Islet precursor cell (in vitro differentiated cells): ENCODE results near the gene TREH.

ENCODE experiments used
- DNase-seq: peaks from one replicate; pipeline ENCODE4 v3.0.0-alpha.2; 2018

The TREH gene

DNA sequence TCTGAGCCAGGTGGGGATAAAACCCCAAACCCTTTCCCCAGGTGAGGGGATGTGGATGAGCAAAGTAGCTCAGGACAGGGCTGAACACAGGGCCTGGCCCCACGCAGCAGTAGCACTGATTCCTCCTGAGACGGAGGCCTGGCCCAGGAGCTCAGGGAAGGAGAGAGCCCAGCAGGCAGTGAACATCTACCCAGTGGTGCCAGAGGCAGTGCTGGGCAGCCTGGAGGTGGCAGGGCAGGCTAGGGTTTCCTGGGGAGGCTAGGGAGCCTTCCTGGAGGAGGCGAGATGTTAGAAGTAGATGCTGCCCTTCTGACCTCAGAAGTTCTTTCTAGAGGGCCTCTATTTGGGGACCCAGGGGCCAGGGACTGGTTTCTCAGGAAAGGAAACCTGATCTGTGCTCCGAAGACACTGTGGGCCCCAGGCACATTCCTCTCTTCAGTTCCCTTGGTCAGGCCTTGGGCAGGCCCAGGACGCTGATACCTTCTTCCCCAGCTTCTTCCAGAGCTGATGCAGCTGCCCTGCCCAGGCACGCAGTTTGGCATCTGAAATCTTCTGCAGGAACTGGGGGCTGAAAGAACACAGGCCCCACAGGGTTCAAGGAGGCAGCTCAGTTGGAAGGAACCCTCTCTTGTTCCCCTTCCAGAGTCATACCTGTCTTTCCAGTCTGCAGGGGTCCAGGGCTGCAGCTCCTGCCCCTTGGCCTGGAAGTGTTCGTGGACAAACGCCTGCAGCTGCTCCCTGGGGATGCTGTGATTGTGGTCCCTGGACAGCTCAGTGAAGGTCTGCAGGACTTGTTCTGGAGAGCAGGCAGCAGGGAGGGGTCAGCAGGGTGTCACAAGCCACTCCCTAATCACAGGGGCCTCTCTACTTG lies 16.8 kb downstream of the TREH start:
- DNase-seq, result peak; percentile 76

DNA sequence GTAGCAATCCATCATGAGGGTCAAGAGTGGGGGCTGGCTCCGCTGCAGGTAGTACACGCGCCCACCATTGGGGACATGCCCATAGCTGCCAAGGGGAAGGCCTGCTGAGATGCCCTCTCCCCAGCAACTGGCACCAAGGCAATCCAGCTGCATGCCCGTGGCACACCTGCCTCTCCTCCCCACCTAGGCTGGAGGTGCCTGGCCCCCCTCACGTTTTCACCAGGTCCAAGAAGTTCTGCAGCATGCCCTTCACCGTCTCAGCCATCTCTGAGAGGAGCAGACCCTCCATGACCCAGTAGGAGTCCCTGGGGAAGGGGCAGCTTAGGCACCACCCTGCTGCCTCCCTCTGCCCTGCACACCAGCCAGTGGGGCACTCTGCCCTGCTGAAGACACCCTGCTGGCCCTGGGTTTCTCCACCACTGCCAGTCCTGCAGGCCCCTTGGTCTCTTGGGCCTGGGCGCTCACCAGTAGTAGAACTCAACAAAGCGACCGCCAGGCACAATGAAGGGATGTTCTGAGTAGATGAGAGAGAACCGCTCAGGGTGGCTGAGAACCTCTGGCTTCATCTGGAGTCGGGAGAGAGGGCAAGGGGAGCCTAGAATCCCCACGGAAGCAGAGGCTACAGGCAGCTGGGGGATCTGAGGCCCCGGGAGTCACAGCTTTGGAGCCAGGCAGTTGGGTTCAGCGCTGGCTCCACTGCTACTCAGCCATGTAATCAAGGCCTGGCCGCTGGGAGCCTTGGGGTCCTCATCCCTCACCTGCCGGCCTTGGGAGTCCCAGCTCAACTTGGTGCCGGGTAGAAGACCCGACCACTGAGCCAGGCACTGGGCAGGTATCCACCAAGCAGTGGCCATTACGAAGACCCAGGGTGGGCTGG lies 17.8 kb downstream of the TREH start:
- no peak for DNase-seq

DNA sequence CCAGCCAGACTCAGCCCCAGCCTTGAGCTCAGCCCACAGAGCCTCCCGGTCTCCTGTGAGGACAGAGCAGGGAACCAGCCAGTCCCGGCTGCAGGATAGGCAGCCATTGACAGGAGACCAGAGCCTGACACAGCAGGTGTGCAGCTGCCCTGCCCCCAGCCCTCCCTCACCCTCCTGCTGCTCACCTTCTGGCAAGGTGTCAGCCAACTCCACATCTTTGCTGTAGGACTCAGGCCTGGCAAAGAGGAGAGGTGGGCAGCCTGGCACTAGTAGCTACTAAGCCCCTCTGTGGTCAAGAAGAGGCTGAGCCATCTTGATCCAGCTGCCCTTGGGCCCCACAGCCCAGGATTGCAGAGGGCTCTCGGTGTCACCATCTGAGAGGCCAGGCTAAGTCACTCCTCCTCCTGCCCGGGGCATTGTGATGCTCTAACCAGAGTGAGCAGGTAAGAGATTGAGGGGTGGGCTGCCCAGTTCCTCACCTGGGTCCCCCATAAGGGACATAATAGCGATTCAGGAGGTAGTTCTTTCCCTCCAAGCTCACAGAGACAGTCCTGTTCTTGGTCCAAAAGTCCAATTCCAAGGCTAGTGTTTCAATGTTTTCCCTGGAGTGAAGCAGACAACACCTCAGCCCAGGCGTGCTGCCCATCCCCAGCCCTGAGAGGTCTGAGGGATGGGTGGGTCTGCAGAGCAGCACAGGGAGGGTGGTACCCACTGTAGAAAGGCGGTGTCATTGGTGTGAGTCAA lies 18.6 kb downstream of the TREH start:
- DNase-seq, result peak; percentile 49

DNA sequence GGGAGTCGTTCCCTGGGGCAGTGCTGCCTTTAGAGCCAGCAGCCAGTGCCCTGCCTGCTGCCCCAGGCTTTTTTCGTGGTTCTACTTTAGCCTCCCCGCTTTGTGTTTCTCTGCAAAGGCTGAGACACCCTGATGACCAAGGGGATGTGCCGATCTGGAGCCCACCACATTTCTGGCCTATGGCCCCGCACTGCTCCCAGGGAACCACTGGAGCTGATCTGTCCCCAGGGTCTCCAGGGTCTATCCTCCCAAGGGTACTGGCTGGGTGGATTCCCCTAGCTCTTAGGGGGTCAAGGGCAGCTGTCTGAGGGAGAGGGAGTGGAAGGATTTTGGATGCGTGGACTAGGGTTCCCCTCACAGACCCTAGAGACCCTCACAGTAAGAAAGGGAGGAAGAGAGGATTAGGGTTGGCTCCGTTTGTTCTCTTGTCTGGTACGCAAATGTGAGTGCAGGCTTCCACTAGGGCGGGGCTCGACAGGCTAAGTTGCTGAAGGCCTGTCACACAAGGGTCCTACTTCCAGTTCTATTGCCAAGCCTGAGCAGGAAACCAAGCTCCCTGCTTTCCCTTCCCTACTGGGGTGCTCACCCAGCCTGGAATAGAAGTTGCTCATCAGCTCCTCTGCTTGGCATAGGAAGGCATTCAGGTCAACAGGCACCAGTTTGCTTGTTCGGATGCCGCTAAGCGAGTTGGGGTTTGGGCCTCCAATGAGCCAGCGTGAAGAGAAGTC lies 19.3 kb downstream of the TREH start:
- no peak for DNase-seq

DNA sequence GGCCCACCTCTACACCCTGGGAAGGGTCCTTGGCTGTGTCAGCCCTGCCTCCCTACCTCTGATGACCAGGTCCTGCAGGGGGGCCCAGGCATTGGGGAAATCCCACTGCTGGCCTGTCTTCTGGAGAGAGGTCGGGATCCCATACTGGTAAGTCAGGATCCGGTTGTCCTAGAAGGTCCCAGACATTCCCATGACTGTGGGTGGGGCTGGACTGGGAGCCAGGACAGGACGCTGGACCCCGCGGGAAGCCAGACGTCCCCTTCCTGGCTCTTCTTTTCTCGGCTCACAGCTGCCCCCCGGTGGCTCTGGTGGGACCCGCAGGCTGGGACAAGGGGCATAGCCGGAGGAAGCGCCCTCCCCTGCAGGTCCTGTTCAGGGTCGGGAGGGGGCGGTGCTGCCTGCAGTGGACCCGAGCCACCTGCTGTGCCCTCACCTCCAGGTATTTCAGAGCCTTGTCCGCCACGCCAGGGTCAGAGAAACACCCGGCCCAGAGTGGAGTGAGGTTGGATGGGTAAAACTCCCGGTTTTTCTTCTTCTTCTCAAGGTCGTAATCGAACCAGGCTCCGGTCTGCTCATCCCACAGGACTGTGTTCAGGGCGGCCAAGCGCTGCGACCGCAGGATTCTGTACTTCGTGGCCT lies 20.0 kb downstream of the TREH start:
- DNase-seq, result peak; percentile 98

DNA sequence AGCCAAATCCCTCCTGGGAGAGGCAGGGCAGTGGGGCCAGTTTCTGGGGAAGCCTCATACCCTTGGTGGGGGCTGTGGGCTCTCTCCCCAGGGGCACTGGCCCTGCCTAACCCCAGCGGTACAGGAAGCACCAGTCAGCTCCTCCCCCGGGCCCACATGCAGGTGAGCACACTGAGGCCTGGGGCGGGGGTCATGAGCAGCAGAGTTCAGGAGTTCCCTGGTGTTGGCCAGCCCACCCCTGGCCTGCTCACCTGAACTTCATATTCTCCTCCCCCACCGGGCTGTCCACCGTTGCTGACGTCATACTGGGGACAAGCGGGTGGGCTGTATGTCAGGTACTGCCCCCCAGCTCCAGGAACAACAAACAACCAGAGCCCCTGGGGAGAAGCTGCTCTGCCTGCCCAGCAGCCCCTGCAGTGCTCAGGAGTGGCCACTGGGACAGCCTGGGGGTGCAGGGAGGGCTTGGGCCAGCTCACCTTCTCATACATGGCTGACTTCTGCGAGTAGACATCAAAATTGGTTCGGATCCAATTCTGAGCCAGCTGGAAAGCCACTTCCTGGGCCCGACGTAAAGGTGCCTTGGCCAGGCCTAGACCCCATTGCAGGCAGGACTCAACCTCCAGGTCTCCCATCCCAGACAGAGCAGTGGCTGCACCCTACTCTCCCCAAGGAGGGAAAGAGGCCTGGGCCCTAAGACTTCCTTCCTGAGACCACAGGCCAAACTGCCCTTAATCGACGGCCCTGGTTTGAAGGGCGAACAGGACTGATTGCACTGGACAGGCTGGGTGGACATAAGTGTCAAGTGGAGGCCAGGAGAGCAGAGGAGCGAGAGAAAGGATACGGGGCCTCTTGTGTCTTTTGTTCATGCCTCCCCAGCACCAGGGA lies 20.8 kb downstream of the TREH start:
- DNase-seq, result peak; percentile 56

DNA sequence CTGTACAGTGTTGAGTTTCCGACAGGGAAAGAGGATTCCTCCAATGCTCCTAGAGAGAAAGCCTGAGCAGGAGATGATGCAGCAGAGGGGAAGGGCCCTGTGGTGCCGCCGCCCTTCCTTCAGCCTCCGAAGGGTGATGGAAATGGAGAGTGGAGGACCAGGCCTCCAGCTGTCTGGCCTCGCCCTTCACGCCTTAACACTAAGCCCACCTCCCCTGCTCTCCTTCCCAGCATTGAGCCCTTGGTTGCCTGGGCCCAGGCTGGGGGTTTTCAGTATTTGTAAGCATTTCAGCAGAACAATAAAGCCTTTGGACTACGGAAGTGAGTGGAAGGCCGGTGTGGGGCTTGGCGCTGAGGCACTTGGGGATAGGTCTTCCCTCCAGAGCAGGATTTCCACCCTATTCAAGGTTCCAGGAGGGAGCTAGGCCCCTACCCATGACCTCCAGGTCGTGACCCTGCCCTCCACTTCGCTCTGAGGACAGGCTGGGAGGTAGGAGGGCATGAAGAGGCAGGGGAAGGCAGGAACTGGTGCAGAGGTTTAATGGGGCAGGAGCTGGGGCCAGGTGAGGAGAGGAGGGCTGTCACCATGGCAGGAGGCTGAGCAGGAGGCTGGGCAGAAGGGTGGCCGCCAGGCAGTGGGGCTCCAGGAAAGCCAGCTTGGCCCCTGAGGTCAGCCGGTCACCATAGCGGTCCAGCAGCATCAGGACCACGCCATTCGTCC lies 21.6 kb downstream of the TREH start:
- peak; percentile 52 for DNase-seq

DNA sequence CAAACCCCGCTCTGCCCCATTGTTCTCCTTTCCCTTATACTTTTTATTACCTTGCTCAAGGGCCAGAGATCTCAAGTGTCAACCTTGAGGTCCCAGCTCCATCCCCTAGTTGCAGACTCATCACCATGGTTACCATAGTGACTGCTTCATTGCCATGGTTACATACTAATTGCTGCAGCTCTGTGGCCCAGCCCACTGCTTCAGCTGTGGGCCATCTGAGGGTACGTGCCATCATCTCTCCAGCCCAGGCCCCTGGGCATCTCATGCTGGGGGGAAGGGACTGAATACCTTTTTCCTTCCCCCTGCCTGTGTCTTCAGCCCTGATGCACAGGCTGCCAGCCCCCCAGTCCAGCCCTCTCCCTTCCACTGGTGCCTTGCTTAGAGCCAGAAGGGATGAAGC lies 22.2 kb downstream of the TREH start:
- DNase-seq, result no peak

DNA sequence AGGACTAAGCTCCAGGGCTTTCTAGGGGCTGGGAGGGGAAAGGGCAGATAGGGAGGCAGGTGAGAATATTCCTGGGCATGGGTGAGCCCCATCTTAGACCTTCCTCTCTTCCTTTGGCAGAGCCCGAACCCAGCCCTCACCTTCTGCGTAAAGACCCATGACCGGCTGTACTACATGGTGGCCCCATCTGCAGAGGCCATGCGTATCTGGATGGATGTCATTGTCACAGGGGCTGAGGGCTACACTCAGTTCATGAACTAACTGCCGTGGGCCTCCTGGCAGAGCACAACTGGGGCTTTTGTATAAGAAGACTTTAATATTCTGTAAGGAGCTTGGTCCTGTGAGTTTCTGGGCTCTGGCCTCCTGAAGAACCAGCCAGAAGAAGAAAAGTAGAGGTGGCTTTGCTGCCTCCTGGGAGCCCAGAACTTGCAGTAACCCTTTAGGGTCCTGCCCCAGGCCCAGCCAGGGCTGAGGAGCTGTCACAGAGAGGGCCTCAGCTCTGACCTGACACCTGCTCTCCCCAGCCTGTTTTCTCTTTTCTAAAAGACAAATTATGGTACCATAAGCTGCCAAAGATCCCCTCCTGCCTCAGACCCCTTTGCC lies 22.8 kb downstream of the TREH start:
- DNase-seq, result no peak

DNA sequence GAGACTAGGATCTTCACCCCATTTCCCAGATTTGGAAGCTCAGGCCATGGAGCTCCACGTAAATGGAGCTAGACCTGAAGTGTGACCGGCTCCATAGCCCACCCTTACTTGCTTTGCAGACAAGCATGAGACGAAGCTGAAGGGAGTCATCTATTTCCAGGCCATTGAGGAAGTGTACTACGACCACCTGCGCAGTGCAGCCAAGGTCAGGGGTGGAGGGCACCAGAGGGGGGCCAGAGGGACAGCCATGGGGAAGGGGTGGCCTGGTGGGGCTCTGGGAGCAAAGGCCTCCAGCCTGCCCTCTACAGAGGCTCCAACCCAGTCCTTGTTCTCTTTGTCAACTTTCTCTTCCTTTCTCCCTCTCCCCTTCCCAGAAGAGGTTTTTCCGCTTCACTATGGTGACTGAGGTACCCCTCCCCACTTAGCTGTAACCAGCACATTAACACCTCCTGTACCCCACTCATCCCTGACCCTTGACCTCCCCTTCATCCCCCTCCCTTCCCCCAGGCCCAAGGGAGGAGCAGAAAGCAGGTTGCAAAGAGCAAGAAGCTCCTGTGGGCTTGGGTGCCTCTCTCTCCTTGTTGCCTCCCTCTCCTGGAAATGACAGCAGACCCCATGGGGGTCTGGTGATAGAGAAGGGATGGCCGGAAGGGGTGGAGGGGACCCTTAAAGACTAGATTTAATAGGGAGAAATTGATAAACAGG lies 23.8 kb downstream of the TREH start:
- DNase-seq, result no peak

DNA sequence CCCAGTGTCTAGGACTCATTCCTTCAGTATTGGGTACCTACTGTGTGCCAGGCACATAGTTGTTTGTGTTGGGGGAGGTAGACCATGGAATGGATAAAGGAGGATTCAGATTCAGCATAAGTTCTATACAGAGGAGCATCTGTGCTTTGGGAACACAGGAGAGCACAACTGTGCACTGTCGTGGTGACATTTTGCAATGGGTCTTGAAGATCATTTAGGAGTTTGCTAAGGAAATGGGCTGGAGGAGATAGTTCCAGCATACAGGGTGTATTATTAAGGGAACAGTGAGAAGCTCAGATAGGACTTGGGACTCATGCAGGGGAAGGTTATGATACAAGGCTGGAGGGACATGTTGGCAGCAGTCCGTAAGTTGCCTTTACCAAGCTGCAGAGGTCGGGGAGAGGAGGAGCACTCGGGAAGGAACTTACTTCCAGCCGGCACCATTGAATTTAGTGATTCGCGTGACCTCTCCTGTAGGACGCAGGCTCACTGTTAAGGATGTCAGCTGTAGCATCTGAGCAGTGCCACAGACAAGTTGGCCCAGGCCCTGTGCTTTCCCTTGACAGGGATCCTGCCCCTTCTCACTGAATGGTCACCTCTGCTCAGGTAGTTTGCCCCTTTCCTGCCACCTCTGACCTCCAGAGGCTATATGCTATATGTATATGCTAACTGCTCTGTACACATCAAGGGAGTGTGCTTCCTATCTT lies 25.6 kb downstream of the TREH start:
- no peak for DNase-seq

DNA sequence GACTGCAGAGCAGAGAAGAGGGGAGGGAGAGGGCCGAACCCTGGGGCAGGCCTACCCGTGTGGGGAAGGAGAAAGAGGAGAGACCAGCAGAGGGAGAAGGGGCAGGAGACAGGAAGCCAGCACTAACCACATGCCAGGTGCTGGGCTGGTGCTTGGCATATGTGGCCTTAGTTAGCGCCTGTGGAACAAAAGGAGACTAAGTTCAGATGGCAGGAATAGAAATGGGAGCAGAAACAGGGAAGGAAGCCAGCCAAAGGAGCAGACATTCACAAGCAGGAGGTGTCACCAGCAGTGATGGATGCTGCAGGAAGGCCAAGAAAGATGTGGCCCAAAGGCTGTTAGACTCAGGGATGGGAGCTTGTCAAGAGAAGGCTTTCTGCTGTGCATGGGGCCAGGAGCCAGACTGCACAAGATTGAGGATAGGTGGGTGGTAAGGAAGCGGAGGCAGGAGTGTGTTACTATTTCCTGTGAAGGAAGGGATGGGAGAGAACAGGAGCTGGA lies 26.7 kb downstream of the TREH start:
- DNase-seq, result no peak

DNA sequence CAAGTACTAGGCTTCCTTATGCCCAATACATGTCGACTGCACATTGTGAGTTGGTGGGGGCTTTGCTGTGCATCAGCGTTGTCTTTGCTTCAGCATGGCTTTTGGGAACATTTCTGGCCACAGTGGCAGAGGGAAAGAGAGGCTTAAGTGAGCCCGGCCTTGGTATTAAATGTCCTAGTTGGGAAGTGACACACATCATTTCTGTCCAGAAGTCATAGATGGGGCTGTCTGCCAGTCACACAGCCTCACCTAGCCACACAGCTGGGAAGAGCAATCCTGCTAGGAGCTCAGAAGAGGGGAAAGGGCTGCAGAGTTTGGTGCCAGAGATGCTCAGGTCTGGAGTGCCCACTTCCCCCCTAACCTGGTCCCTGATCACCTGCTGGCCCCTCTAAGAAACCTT lies 27.6 kb downstream of the TREH start:
- DNase-seq, result no peak

DNA sequence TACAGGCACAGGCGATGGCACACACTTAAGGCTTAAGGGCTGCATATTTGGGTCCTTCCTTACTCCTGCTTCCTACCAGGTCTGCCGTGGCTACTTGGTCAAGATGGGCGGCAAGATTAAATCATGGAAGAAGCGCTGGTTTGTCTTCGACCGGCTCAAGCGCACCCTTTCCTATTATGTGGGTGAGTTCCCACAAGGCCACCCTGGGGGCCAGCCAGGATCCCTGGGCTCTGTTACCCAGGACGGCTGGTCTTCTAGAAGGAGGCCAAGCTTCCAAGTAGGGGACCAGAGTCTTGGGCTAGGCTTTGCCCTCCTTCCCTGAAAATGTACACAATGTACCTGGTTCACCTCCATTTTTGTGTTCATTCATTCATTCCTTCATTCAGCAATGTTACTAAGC lies 29.1 kb downstream of the TREH start:
- DNase-seq, result no peak

DNA sequence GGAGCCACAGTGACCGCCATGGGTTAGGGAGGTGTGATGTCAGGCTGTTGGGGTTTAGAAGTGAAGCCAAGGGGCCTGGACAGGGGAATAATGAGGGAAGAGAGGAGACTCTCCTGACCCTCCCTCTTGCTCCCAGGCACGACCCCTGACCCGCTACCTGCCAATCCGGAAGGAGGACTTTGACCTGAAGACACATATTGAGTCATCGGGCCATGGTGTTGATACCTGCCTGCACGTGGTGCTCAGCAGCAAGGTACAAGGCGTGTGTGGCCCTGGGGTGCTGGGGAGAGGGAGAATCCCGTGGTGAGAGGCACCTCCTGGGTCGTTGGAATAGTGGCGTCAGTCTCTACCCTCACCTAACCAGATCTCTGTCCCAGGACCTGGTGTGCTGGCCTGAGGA lies 29.5 kb downstream of the TREH start:
- no peak for DNase-seq

DNA sequence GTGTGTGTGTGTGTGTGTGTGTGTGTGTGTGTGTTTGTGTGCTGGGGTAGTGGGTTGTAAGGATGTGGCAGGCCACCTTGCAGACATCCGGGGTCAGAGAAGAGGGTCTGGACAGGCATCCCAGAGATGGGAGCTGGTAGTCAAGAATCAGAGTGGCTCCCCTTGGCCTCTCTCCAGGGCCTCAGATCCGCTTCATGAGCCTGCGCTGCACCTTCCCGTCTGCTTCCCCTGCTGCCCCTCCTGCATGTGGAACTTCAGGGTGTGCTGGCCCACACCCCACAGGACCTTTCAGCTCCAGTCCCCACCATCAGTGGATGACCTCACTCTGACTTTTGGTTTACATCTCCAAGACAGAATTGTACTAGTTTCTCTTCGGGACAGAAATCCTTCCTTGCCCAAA lies 31.2 kb downstream of the TREH start:
- no peak for DNase-seq

DNA sequence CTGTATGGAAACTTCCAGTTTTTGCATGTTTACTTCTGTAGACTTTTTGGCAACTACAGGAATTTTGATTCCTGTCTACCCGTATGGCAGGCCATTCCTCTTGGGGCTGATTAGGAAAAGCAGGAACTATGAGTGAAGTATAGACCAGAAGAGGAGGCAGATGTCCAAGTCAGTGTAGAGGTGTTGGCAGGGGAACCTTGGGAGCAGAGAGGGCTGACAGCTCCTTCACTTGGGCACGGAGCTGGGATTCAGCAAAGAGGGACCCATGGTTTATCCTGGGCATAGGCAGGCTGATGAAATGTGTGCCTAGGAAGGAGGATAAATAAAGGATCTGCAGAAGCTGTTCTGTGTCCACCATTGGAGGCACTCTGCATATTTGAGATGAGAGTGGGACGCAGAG lies 33.1 kb downstream of the TREH start:
- no peak for DNase-seq

DNA sequence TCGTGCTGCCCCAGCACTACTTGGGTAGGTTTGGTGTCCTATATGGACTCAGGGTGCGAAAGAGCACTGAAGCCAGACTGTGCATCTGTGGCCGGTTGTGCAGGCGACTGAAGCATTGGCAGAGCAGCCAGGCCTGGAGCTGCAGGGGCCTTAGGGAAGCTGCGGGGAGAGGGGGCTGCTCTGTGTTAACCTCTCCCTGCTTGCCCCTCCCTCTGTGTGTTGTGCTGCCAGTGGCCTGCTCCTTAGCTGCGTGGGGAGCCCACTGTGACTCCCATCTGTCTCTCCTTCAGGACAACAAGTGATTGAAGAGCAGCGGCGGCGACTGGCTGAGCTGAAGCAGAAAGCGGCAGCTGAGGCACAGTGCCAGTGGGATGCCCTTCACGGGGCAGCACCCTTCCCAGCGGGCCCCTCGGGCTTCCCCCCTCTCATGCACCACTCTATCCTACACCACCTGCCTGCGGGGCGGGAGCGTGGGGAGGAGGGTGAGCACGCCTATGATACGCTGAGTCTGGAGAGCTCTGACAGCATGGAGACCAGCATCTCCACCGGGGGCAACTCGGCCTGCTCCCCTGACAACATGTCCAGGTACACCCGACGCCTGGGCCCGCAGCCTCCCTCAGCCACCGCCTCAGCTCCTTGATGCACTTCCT lies 34.3 kb downstream of the TREH start:
- DNase-seq, result no peak
